Activated gamma-delta T cell (primary cell): Measurements from ENCODE around the gene PSMD4.

Source experiments
- DNase-seq: peaks from one replicate; lab custom pipeline; 2025; lab: John Stamatoyannopoulos, UW

Gene PSMD4

GRCh38 chr1:151294742-151295462 is 40.4 kb downstream of the PSMD4 start:
- no peak for DNase-seq

GRCh38 chr1:151309811-151310323 is 55.3 kb downstream of the PSMD4 start:
- no peak for DNase-seq

- DNase-seq = no peak
Measured at GRCh38 chr1:151311011-151311410, 56.5 kb downstream of the PSMD4 start.

- no peak for DNase-seq
Measured at GRCh38 chr1:151311589-151312331, 57.2 kb downstream of the PSMD4 start.

- no peak for DNase-seq
Measured at GRCh38 chr1:151312411-151312810, 57.9 kb downstream of the PSMD4 start.

GRCh38 chr1:151312826-151313225 is 58.3 kb downstream of the PSMD4 start:
- no peak for DNase-seq

GRCh38 chr1:151313501-151313900 is 59.0 kb downstream of the PSMD4 start:
- DNase-seq = no peak

- no peak for DNase-seq
Measured at GRCh38 chr1:151314137-151314875, 59.8 kb downstream of the PSMD4 start.

- no peak for DNase-seq
Measured at GRCh38 chr1:151315565-151316235, 61.2 kb downstream of the PSMD4 start.
